SH-SY5Y (cell line): ENCODE data around the gene BRCA1.

Experiments used
- GATA2 ChIP-seq: IDR thresholded peaks from 2 replicates; pipeline ENCODE4 v1.6.1; 2011; ENCODE audit warnings: mild to moderate bottlenecking, low read depth, low read length
- GATA3 ChIP-seq: IDR thresholded peaks from 2 replicates; pipeline ENCODE4 v1.6.1; 2011; ENCODE audit warnings: low read depth, mild to moderate bottlenecking, low read length, moderate library complexity

The BRCA1 gene

GRCh38 chr17:43006639-43007551, 118.3 kb downstream of the BRCA1 start, which contains the start of gene IFI35:
IFI35 (plus strand) TSS chr17:43006784; CDS start chr17:43006948, 164 bp downstream.
- TF ChIP-seq GATA3 = no peak
- no peak for TF ChIP-seq GATA2

GRCh38 chr17:43003542-43004172, 121.5 kb downstream of the BRCA1 start:
- no peak for TF ChIP-seq GATA3
- no peak for TF ChIP-seq GATA2

GRCh38 chr17:42999003-42999525, 126.1 kb downstream of the BRCA1 start:
- no peak for TF ChIP-seq GATA3

GRCh38 chr17:42997984-42998938, 126.9 kb downstream of the BRCA1 start, which contains the start of gene RPL27:
RPL27 (plus strand) TSS chr17:42998419; CDS start chr17:42998751, 332 bp downstream.
- TF ChIP-seq GATA3 (no peak), GATA2 (peak; percentile 8; the same call in 1 of the 2 replicates)

- TF ChIP-seq GATA3 (no peak), GATA2 (no peak)
Measured at GRCh38 chr17:42997390-42997983, 127.7 kb downstream of the BRCA1 start.
